CD4-positive, alpha-beta T cell treated with Interleukin-12 subunit alpha and Interleukin-12 subunit beta, for 1 hour (primary cell): ENCODE measurements around the gene SLC30A7.
A peak's percentile ranks its signal among the peaks of the same experiment; 100 is the strongest.

Experiments
- DNase-seq: peaks from one replicate; pipeline ENCODE4 v3.0.0-alpha.2; 2020

The SLC30A7 gene

DNA sequence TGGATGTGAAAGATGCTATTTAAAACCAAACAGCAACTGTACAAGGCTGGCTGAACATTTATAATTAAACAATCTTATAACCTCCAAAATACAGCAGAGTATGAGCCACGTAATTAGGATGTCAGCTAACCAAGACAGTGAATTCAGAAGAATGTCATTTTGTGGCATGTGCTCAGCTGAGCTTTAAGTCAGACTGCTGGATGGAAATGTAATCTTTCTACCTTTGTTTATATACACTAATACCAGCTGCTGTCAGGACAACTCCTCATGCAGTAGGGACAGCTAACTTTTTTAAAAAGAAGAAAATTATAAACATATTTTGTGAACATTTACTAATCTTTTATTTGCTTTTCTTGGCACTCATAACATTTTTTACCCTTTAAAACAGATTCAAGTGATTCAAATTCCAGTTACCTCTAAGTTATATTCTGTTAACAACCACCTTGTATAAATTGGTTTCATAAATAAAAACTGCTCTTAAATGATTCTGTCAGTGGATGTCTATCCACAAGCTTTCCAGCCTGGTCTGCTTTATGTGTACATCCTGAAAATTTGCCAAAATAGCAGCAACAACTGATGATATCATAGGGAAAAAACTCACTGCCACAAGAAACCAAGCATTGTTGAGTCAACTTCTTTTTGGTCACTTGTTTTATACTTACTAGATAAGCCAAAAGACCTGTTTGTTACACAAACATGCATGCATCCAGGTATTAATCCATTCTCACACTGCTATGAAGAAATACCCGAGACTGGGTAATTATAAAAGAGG lies 93.6 kb downstream of the SLC30A7 start:
- DNase-seq = no peak

- DNase-seq = no peak
These were observed 99.5 kb downstream of the SLC30A7 start for GRCh38 chr1:100995198-100995988.

DNA sequence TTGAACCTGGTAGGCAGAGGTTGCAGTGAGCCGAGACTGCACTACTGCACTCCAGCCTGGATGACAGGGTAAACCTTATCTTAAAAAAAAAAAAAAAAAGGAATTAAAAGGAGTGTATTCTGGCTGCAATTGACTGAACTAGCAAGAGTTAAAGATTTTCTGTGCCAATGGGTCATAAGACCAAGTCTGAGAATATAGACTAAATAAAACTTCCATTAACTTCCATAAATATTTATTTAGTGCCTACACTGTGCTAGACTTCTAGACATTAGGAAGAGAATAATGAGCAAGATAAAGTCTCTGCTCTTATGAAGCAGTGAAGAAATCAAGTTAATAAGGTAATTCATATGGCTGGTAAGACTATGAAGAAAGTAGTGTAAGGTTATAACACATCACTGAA lies 102.5 kb downstream of the SLC30A7 start:
- DNase-seq = no peak

DNA sequence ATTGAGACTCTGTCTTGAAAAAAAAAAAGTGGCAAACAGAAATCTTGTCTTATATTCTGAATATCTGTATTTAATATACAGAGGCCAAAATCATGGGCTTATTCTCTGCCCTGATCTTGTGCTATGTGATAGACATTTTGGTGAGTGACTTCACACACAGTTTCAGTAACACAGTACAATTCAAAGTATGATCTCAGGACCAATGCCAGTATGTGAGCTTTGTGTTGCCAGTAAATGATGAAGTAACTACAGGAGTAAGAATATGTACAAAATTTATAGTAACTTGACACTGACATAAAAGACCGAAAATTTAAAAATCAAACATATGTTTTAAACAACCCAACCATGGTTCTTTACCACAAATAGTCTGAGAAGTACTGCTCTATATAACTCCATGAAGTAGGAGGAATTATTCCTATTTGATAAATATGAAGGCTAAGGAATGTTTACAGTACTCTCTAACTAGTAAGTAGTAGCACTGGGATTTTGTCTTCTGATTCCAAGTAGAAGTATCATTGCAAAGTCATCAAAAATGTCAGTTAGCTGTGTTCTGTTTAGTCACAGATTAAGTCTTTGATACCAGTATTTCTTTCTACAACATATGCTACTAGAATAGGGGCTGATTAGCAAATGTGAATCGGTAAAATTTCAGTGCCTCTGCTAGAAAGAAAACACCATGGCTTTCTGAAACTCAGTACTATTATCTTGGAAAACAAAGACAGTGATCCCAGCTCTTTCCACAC lies 104.4 kb downstream of the SLC30A7 start:
- no peak for DNase-seq

GRCh38 chr1:101002551-101002950 lies 106.7 kb downstream of the SLC30A7 start:
- DNase-seq = no peak

DNA sequence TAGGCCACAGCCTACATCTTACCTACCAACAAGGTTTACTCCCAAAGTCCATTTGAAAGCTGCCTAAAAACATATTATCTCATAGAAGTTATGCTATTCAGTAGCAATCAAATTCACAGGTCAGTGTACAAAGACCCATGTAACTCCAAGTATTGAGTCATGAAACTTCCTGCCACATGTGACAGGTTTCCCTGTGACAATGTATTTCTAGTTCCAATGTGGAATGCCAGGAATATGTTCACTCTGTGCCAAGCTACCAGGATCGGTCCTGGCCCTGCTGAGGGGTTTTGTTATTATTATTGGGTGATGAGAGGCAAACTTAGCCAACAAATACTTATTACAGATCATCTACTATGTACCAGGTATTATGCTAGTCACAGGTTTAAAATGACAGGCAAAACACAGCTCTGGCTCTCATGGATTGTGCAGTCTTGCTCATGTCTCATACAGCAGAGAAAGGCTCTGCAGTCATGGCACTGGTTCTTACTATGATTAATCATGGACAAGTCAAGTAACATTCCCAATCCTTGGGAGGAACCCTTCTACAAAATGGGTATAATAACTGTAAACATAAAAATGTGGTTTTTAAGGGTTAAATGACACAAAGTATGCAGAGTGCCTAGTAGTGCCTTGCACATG lies 107.2 kb downstream of the SLC30A7 start:
- no peak for DNase-seq

DNA sequence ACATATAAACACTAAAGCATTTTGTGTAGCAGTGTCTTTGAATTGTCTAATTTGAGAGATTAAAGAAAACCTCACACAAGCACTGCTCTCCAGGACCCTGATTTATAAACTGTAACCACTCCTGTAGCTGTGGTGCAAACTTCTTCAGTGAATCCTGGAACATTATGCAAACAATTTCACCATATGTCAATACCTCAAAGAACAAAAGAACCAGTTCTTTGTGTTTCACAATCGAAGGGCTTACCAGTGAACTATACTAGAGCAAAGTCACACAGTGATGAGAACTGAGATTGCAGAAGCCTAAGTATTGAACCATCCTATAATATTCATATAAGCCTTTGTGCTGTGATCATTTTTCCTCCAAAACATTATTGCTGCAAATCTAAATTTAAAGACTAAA lies 108.2 kb downstream of the SLC30A7 start:
- DNase-seq = no peak

GRCh38 chr1:101004670-101005069 lies 108.8 kb downstream of the SLC30A7 start:
- no peak for DNase-seq

DNA sequence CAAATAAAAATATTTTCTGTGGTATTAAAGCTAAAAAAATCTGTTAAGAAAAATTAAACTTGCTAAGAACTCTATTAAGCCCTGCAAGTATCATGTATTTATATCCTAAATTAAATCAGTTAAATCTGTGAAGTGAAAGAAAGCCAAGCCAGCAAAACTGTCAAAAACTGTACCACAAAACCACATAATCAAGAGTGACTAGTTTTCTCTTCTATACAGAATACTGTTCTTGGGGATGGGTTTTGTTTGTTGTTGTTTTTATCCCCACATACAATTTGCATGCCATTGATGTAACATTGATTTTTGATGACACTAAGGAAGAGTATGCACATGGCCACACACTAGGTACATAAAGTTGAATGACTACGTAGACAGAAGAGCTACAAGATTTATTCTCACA lies 109.3 kb downstream of the SLC30A7 start:
- DNase-seq = peak; percentile 27

DNA sequence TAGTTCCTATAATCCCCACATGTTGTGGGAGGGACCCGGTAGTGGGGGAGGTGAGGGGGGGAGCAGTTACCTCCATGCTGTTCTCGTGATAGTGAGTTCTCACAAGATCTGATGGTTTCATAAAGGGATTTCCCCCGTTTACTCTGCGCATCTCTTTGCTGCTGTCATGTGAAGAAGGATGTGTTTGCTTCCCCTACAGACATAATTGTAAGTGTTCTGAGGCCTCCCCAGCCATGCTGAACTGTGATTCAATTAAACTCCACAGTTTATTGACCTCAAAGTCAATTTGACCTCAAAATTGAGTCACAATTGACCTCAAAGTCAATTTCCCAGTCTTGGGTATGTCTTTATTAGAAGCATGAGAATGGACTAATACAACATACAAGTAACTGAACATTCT lies 110.0 kb downstream of the SLC30A7 start:
- peak; percentile 33 for DNase-seq

GRCh38 chr1:101006553-101006952 lies 110.7 kb downstream of the SLC30A7 start:
- no peak for DNase-seq

DNA sequence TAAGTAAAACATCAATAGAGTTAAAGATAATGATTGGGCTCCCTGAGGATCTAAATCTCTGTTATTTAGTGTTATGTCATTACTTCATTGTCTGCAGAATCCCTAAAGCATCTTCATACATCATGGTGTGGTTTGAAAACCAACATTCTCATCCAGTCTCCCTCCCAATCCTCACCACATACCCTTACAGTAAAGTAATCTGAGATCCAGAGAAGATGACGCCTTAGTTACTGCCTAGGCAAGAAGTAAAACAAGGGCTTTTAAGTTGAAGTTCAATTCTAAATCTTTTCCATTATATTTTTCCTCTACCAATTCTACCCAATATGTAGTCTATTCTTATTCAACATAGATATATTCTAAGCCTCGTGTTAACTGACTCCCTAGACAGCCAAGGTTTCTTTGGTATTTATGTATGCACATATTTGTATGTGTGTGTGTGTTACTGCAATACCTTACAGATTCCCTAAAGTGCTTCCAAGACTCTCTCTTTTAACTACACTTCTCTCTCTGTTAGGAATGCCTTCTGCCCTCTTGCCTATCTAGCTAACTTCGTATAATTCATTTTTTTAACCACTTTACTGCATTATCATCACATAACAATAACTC lies 112.4 kb downstream of the SLC30A7 start:
- no peak for DNase-seq

DNA sequence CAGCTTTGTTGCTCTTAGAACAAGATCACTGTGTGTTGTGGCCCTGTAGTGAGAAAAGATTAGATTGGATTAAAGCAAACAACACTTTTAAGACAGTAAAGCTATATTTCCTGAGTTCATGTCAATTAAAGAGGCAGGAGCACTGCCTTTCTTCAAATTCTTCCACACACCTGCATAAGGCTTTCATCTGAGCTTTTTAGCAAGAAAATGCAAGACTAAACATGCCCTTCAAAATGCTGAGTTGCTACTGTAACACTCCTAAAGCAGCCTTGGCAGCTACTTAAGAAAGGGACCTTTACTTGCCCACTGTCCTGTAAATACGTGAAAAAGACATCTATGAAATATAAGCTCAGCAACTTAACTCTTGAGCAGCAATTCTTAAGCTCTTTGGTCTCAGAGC lies 117.9 kb downstream of the SLC30A7 start:
- no peak for DNase-seq

DNA sequence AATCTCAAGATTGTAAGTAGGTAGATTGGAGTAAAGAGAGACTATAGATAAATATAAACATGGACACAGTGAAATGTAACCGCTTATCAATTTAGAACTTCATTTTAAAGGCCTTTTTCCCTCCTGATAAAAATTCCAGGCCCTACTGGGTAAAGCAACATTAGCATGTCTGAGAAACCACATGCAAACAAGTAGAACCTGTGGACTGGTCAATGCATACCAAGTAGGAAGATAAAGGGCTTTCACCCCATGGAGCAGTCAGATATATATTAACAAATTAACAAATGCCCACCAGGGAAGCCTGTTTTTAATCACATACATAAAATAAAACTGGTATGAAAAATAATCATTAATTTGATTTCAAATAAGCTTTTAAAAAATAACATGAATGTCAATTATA lies 121.6 kb downstream of the SLC30A7 start:
- no peak for DNase-seq

DNA sequence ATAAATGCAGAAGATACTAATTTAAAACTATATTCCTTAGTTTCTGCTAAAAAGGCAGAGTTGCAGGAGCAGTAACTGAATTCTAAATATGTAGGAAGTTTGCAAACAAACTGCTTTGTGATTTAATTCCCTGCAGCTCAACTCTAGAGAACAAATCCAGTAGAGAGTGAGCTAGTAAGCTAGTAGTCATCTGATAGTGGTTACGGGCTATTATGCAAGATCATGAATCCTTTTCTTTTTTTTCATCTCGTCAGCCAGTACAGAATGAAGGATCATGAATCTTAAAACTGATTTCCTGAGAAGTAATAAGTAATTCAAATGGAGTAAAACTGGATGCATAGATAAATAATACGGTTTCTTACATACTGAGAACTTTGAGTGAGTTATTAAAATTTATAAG lies 126.4 kb downstream of the SLC30A7 start:
- no peak for DNase-seq

GRCh38 chr1:101025283-101025656 lies 129.4 kb downstream of the SLC30A7 start:
- DNase-seq = peak; percentile 31

DNA sequence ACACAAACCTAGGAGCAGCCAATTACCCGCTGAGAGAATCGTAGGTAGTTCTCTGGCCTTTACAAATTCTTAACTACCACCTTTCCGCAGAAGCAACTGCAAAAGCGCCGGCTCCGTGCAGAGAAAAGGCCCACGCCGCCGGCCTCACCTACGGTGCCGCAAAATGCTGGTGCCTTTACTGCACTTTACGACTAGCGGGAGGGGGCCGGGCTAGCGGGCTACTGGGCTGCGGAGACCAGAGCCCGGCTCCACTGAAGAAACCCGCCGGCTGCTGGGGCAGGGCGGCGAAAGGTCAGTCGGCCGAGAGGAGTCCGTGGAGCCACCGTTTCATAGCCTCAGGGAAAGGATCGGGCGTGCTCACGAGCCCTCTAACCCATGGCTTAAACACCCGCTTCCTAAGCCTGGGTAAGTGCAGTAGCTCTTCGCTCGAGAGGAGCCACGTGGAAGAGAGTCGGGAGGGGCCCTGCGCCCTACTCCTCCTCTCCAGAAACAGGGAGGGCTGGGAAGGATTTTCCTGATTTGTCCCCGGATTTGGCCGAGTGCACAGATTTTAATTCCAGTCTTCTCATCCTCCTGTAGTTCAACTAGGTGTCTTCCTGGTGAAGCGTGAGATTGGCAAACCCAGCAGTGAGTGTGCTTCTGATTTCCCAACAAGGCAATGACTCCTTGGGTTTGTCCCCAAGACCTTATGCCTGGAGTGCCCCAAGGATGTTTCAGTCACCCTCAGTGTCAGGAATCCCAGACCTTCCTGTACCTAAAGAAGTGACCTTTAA lies 130.0 kb downstream of the SLC30A7 start, which contains the start of gene DPH5:
Gene DPH5 (minus strand): TSS at position 128 of the 773 bp plus-strand sequence. CDS start 341 bp downstream, outside the sequence.
- DNase-seq = peak; percentile 88

GRCh38 chr1:101026430-101026788 lies 130.5 kb downstream of the SLC30A7 start:
- no peak for DNase-seq

GRCh38 chr1:101027194-101027772 lies 131.4 kb downstream of the SLC30A7 start:
- no peak for DNase-seq

DNA sequence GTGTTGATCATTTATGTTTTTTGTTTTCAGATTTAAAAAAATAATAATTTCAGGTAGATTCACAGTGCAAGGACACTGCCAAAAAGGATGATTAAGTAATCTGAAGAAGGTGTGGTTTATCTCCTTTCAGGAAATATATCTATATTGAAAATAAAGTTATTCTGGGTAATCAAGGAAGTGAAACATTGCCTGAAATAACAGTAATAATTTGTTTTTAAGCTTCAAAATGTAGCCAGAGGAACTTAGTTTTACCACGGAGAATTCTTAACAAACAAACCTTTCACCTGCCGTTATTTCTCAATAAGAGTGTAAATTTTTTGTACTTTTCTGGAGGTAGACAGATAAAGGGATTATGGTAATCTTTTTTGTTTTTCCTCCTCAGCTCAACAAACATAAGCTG lies 132.6 kb downstream of the SLC30A7 start:
- DNase-seq = no peak

DNA sequence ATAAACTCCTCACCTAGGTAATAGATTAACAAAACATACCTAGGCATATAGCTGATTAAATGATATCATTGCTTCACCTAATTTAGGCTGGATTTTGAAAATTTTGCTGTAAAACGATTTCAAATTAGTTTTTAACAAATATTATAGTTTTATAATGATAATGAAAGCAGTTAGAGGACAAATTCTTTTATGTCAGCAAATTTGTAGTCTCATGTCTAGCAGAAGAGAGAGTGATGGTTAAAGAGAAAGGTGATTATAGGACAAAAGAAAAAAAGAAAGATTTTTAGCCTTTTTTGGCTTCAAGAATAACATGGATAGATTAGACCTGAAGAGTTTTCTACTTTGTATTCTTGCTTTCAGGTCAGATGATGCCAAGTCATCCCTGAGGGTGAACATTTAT lies 133.3 kb downstream of the SLC30A7 start:
- no peak for DNase-seq

GRCh38 chr1:101030881-101031280 lies 135.0 kb downstream of the SLC30A7 start:
- no peak for DNase-seq
